ENCODE results near the gene OR2AG1. TPM values are rescaled to one million over a fixed set of nuclear protein-coding genes. Genes with fewer than 3 reads are reported as not detected.
"Not testable (repeated sequence)": the region's sequence is repeated elsewhere in the genome, so short reads cannot be mapped to it uniquely, and the experiment has no call there.

The OR2AG1 gene
- total and polyA plus RNA-seq, 2 of the 4 experiments (the other 2 are of a cell fraction): not detected

DNA sequence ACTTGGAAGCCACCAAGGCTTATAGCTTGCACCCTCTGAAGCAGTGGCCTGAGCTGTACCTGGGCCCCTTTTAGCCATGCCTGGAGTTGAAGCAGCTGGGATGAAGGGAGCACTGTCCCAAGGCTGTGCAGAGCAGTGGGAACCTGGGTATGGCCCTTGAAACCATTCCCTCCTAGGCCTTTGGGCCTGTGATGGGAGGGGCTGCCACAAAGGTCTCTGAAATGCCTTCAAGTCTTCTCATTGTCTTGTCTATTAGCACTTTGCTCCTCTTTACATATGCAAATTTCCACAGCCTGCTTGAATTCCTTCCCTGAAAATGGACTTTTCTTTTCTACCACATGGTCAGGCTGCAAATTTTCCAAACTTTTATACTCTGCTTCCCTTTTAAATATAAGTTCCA lies 18.3 kb downstream of the OR2AG1 start:
- H3K14ac ChIP-seq (replicated peaks; ENCODE audit: low read depth, low read length); H2BK20ac ChIP-seq (ENCODE audit: low read depth, low read length); H3K4me2 ChIP-seq (ENCODE audit: low read depth, low read length); H2AK5ac ChIP-seq (ENCODE audit: low read depth, low read length); H2BK15ac ChIP-seq (ENCODE audit: low read depth, low read length); H3K23ac ChIP-seq (ENCODE audit: low read depth, low read length); intact Hi-C loops (cut with micrococcal nuclease); H3K9ac ChIP-seq (ENCODE audit: low read depth, low read length); BruUV-seq (replicated peaks); H3K4ac ChIP-seq (ENCODE audit: low read depth, low read length); H3K36me3 ChIP-seq (ENCODE audit: control insufficient read depth, insufficient read depth, low read length); POLR2A ChIA-PET (ENCODE audit: unreplicated experiment); H4K8ac ChIP-seq (ENCODE audit: low read depth in 2 of 2, low read length in 2 of 2); H2BK120ac ChIP-seq (ENCODE audit: low read depth, low read length); H3K9me3 ChIP-seq (ENCODE audit: control insufficient read depth, insufficient read depth, low read length); H4K91ac ChIP-seq (ENCODE audit: insufficient read depth, low read depth, low read length); H3K4me1 ChIP-seq (ENCODE audit: control insufficient read depth, insufficient read depth, low read length); dilution Hi-C loops (cut with HindIII; ENCODE audit: low sequenced_read_pairs, unreplicated experiment); H3K27ac ChIP-seq (ENCODE audit: insufficient read depth, low read length); ATAC-seq (ENCODE audit: low read depth); H3K79me1 ChIP-seq (ENCODE audit: low read depth in 1 of 2, low read length in 2 of 2); H3K4me3 ChIP-seq (ENCODE audit: insufficient read depth, low read depth, low read length); H3K56ac ChIP-seq (ENCODE audit: extremely low read depth, insufficient read depth, low read length); DNase-seq; H4K20me1 ChIP-seq (ENCODE audit: insufficient read depth, low read length); H4K5ac ChIP-seq (ENCODE audit: low read depth, low read length); H3K18ac ChIP-seq (ENCODE audit: low read depth, low read length); H3K9me1 ChIP-seq (ENCODE audit: insufficient read depth, low read length); H2BK5ac ChIP-seq (ENCODE audit: low read depth, low read length, poor library complexity, severe bottlenecking); H2AK9ac ChIP-seq (replicated peaks; ENCODE audit: low read depth, low read length, poor library complexity); H3K27me3 ChIP-seq (ENCODE audit: control insufficient read depth, insufficient read depth, low read length); H2AFZ ChIP-seq (replicated peaks; ENCODE audit: low read length, poor library complexity): not testable (repeated sequence)
- CTCF ChIA-PET: interaction anchor here (1.0 kb wide), 1 partner anchor 10 kb away, joined by 5 read pairs; no protein-coding TSS in a partner anchor
- in situ Hi-C loops (cut with MboI; ENCODE audit: low sequenced_read_pairs): loop anchor here (25.0 kb wide), 1 partner anchor 636 kb away; no protein-coding TSS in a partner anchor
